ENCODE results near the gene MKNK2.

Gene MKNK2

DNA sequence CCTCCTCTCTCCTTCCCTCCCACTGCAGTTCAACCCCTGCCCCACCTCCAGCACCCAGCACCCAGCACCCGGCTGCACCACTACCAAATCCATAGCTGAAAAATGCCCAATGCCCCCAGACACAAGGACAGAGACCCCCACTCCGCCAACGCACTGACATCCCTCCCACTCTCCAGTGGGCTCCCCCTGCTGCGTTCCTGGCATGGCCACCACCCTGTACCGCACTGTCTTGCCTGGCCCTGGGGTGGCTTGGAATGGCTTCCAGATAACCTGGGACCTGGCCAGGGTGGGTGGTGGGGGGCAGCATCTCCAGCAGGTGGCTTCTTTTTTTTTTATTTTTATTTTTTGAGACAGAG lies 5.8 kb upstream of the MKNK2 start:
- DNase-seq, result no peak

DNA sequence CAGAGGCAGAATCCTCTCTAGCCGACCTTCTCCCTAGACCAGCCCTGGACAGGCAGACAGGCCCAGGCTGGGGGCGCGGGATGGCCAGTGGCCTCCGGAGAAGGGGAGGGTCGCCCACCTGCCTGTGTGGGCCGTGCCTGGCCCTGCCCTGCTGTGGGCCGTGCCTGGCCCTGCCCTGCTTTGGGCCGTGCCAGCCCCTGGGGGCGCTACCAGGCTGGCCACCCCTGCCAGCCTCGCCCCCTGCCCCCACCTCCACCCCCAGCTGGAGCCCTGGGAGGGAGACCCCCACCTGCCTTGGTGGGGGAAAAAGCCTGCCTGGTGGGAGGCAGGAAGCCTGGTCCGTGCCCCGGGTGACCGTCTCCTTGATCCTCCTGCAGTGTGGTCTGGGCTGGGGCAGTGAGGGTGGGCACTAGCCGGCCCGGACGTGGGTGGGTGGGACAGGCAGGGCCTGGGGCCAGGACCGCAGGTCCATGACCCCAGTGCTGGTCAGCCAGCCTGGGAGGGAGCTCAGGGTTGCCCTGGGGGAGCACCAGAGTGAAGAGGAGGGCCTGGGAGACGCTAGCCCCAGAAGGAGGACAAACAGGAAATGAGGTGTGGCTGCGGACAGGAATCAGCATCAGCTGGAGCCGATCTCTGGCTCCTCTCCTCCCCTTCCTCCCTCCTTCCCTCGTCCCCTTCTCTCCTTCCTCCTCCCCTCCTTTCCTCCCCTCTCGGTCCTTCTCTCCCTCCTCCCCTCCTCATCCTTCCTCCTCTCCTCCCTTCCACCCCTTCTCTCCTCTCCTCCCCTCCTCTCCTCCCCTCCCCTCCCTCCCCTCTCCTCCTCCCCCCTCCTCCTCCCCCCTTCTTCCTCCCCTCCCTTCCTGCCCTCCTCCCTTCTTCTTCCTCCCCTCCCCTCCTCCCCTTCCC lies 5.1 kb upstream of the MKNK2 start:
- no peak for DNase-seq

DNA sequence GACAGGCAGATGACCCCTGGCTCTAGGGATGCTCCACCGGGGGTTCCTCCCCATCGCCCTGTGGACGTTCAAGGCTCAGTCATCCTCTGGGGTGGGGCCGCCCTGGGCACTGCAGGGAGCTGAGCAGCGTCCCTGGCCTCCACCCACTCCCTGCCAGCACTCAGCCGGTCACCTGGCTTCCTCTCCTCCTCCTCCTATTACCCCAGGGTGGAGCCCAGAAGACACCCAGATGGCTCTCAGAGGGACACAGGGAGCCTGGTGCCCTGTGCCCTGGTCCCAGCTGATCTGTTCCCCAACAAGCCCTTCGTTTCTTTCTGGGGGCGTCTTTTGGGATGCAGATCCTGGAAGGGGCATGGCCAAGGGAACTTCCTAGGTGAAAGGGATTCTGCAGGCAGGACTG lies 3.7 kb upstream of the MKNK2 start:
- no peak for DNase-seq

DNA sequence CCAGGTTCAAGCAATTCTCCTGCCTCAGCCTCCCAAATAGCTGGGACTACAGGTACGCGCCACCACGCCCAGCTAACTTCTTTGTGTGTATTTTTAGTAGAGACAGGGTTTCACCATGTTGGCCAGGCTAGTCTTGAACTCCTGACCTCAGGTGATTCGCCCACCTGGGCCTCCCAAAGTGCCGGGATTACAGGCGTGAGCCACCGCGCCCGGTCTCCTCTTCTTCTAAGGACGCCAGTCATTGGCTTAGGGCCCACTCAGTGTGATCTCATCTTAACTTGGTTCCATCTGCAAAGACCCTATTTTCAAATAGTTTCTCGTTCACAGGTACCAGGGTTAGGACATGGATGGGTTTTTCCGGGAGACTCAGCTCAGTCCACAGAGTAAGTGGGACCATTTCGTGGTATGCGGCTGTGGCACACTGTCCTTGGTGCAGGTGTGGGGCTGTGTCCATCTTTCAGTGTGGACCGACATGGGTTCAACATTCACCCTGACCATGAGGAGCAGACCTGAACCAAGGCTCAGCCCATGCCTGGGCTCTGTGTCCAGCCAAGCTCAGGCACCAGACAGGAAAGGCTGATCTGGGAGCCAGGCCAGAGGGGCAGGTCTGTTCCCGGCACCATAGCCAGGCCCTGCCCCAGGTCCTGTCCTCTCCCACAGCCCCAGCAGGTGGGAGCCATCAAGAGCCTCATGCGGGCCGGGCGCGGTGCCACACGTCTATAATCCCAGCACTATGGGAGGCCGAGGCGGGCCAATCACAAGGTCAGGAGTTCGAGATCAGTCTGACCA lies 2.8 kb upstream of the MKNK2 start:
- no peak for DNase-seq

DNA sequence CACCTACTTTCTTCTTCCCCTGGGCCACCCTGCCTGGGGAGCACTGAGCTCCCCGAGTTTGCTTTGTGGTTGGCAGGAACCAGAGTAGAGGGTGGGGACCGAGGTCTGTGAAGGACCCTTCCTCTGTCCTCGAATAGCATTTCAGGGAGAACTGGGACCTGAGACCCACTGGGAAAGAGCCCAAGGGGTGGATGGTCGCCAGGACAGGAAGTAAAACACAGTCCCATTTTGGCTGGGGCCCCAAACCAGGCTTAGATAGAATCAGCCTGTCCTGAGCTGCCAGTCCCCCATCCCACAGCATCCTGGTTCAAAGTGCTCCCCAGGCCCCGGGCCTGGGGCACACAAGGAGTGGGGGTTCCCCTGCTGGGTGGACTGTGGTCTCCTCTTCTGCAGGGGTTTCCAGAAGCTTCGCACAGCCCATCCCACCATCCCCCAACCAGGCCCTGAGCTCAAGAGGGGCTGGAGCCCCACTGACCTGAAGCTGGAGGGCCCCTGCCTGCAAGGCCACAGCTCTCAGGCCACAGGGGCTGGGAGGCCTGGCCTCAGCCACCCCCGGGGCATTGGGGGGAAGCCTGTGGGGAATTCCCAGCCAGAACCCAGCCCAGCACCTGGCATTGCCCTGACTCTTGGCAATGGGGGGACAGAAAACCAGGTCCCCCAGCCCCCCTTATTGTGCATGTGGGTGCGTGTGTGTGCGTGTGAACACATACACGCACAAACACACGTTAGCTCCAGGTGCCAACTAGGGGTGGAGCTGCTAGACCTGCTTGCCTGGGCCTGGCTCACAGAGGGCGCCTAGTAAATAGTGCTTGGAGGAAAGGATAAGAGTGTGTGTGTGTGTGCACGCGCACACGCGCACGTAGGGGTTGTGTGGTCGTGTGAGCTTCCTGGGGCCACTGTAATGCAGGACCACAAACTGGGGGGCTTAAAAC lies 995 bp upstream of the MKNK2 start:
- no peak for DNase-seq

DNA sequence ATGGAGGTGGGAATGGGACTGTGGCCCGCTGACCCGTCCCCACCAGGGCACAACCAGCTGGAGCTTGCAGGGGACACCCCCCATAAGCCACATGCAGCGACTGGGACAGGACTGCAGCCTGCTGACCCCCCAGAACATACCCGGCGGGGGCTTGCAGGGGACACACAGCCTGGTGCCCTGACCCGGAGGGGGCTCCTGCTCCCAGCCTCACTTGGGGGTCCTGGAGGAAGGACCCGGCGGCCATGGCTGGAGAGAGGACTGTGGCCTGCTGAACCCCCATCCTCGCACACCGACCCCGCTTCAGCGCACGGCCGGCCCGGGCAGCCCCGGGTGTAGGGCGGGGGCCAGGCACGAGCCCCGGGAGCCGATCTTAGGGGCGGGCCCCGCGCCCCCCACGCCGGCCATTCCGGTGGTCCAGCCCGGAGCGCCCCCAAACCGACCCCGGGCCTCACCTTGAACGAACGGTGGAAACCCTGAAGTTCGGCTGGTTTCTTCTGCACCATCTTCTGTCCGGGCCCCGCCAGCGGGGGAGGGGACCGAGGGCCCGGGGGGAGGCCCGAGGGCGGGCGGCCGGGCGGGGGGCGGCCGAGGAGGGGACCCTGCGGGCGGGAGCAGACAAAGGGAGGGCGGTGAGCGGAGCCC lies 574 bp downstream of the MKNK2 start:
- DNase-seq, result no peak

DNA sequence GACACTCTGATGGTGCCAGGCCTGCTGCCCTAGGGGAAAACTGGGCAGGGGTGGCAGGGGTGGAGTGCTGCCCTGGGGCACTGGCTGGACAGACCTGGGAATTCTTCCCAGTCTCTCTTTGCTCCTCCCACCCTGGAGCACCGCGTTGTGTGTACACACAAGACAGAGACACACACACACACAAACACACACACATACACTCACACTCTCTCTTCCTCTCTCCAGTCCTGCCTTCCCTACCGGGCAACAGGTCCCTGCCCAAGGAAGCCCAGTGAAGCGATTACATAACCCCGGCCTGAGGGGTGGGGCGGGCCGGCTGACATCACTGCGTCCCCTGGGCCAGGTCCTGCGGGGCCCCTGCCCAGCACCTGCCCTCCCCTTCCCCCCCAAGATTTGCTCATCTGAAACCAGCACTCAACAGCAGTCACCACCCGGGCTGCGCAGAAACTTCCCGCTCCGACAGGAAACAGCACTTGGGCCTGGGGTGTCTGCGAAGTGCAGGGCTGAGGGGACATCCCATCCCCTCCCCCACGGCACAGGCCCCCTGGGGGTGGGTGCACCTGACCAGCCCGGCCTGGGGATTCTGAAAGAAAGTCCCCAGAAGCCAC lies 1.2 kb downstream of the MKNK2 start:
- no peak for DNase-seq

DNA sequence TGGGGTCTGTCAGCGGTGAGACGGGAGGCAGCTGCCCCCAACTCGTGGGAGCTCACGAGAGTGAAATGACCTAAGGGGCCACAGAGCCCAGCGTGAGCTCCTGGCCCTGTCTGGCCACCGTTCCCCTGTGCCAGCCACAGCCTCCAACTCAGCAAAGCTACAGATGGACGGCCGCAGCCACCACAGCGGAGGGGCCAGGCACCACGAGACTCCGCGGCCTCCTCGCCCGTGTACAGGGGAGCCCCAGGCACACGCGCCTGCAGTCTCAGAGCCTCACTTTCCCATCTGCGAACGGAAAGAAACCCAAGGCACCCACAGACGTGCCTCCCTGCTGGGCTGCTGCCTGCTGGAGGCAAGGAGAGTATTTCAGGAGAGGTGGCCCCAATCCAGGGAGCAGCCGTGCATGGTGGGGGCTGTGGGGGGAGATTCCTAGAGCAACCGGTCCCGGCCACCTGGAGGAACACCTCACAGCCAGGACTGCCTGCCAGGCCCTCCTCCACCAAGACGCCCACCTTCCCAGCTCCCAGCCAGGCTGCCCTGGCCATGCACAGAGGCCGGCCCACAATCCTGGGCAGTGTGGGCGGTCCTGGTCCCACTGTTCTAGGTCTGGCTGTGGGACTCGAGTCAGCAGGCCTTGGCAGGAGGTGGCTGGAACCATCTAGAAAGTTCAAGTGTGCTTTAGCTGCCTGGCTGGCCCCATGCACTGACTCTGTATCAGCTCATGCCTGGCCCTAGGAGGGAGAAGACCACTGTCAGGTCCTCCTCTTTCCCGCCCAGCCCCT lies 1.9 kb downstream of the MKNK2 start:
- DNase-seq, result no peak

DNA sequence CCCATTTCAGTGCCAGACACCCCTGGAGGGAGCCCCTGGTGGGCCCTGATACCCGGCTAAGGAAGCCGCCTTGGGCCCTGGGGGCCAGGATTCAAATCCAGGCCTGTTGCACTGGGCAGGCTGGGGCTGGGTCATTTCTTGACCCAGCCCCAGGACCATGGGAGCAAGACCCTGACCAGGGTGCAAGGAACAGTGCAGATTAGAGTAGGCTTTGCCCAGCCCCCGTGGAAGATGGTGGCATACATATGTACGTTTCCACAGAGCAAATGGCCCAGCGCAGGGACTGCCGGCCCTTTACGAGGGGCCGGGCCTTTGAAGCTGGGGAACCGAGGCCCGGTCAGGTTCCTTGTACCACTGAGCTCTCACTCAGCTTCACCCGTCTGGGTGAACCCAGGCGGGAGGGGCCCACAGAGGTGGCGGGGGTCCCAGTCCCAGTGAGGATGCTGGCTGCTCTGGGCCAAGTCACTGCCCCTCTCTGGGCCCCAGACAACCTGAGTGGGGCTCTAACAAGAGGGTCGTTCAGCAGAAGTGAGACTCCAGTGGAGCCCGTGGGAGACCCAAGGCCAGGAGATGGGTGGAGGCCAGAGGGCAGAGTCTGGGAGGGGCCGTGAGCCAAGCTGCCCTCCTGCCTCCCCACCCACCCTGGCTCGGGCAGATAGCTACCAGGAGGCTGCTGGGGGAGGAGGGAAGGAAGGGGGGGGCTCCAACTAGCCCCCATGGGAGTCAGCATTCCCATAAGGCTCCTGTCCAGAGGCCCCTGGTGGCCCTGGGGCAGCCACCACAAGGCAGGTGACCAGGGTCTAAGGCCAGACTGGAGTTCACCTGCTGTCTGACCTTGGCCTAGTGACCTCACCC lies 2.7 kb downstream of the MKNK2 start:
- DNase-seq, result no peak

DNA sequence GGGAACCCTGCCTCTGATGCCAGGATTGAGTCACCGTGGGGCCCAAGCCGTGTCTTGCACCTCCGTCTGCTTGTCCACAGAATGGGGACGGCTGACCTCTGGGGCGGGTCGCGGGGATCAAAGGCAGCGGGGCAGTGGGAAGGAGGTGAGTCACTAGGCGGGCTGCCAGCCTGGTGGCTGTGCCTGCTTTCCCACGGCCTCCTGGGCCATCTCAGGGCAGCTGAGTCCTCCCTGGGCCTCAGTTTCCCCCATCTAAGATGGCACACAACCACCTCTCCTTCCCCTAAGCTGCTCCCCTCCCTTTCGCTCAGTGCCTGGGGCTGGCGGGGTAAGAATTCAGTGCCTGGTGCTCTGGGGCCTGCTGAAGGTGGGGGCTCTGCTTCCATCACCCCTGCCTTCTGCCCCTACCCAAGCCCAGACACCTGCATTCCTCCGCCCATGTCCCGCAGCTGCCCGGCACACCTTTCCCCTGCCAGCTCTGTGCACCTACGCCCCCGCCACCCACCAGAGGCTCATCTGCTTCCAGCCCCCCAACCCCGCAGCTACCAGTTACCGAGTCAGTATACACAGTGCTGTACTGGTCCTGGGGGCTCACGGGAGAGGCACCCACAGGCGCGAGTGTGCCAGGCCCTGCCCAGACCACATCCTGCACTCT lies 3.5 kb downstream of the MKNK2 start:
- DNase-seq, result no peak

DNA sequence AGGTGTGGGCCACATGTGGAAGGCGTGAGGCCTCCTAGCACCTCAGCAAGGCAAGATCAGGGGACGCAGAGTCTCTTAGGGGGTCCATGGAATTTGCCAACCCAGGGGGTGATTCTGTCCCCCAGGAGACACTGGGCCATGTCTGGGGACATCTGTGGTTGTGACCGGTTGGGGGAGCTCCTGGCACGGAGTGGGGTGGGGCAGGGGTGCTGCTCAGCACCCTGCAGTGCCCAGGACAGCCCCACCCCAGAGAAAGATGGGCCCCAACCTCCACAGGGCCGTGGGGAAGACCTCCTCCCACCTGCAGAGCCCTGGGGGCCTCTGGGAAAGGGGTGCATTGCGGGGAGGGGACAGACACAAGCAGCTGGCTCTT lies 4.0 kb downstream of the MKNK2 start:
- no peak for DNase-seq

DNA sequence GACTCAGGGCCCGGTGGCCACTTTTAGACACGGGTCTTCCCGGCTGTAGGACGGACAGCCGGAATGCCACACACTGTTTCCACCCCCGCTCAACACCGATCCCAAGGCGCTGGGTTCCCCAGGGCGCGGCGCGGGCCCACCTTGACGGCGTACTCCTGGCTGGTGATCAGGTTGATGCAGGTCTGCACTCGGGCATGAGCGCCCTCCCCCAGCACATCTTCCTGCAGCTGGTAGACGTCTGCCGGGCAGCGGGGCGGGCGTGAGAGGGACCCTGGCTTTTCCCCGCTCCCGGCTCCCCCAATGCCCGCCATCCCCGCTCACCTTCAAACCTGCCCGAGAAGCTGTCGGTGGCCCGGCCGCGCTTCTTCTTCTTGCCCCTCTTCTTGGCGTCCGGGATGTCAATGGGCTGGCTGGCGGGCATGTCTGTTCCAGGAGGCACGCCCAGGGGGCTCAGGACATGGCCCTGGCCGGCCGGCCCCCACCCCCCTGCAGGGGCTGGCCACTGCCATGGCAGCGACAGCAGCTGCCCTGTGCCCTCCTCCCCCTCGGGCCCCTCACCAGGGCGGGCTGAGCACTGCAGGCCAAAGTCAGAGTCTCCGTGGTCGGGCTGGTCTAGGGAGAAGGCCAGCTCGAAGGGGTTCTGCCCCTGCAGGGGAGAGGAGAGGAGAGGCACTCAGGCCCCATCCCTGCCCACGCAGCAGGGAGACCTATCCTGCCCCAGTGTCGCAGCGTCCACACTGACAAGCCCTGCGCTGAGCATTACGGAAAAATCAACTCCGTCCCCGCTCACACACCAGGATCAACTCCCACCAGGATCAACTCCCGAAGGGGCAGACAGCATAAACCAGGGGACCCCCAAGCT lies 4.8 kb downstream of the MKNK2 start:
- DNase-seq, result no peak

DNA sequence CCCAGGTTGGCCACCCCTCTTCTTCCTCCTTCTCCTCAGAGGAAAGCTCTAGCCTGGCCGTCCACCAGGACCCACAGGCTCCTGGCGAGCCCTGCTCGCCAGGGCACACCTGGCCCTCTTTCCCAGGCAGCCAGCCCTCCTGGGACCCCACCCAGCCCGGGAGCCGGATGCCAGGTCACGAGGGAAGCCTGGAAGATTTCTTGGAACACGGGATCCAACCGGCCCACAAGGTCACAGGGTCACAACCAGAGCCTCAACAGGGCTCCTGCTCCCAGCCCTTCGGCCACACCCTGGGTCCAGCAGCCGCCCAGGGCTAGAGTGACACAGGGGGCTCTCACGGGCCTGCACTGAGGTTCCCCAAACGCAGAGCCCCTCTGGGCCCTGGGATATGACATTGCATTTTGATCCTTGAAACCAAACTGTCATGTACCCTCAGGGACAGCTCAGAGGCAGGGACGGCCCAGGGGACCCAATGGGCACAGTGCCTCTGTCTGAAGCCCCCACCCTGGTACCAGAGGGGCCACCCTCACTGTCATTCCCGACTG lies 5.5 kb downstream of the MKNK2 start:
- no peak for DNase-seq

DNA sequence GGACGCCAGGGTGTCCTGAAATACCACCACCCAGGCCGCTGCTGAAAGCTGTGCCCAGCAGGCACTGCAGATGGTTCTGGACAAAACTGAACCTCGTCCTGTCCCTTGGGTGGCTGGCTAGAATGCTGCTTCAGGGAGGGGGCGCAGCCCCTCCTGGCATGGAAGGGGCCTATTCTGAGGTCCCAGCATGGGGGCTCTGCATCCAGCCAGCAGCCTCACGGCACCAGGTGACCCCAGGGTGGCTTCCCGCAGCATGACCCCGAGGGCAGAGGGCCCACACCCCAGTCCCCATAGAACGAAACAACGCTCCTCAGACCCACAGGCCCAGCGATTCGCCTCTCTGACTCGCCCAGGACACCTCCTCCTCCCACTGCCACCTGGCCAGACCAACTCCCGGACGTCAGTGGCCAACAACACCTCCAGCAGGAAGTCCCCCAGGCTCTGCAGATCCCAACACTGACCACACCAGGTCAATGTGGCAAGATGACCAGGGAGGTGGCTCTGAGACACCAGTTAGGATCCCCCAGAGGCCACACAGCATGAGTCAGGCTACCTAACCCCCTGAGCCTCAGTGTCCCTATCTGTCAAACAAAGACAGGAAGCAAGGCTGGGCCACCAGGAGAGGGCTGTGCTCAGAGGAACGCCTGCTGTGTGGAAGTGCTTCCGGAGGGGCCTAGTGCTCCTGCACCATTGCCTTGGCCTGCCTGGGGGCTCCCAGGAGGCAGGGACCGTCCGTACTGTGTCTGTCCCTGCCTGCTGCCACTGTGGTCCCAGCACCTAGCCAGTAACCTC lies 6.1 kb downstream of the MKNK2 start:
- DNase-seq, result no peak

DNA sequence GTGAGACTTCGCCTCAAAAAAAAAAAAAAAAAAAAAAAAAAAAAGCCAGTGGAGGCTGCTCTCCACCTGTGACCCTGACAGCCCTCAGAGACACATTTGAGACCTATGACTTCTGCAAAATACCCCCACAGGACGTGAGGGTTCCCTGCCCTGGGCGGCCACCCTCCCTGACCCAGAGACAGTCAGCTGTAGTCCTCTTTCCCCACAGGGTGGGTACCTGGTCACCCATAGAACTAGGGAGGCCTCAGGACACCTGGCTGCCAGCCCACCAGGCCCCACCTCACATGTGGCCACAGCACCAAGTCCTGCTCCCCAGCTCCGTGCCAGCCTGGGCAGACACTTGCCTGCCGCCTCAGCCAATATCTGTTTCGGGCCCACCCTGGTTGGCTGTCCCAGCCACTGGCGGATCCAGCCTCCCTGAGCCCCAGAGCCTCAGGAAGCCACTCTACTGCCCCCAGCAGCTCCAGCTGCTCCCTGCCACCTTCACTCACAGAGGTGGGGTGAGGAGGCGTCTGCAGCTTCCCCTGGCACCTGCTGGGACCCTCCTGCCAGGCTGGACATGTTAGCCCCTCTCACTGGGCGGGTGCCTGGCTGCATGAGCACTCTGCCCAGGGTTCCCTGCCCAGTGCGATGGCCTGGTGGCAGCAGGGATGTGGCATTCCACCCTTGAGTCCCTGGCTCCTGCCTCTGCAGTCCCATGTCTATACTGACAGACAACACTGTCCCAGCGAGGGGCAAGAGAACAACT lies 6.9 kb downstream of the MKNK2 start:
- no peak for DNase-seq

DNA sequence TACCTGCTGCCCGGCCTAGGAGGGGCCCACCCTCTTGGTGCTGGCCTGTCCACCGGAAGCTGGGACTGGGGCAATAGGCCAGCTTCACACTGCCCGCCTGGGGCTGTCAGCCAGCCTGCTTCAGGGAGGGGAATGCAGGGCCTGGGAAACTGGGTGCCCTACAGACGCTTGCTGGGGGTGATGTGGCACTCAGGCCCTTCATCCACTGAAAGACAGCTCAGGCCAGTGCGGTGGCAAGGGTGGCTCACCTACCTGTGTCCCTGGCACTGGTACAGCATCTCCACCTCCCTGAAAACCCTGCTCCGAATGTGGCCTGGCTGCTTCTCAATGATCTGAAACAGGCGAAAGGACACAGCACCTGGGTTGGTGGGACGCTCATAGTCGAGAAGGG lies 7.8 kb downstream of the MKNK2 start:
- no peak for DNase-seq

Data from NCI-H1092 treated with DMSO at 0.1 percent for 48 hours (cell line).